Epithelial cell of proximal tubule (primary cell): Measurements from ENCODE around the gene GPR87. TPM values are rescaled to one million over a fixed set of nuclear protein-coding genes. Genes with fewer than 3 reads are reported as not detected.

Experiments
- DNase-seq: peaks from one replicate; pipeline ENCODE4 v3.0.0-alpha.2; 2011; ENCODE audit warnings: low read depth
- H3K4me3 ChIP-seq: 2 replicates; pipeline ENCODE4 v1.5.1; 2011; ENCODE audit warnings: low read depth, mild to moderate bottlenecking, low read length
- CTCF ChIP-seq: conservative IDR thresholded peaks from 2 replicates; pipeline ENCODE4 v1.5.1; 2012; ENCODE audit warnings: low read depth, mild to moderate bottlenecking, low read length
- total RNA-seq: library from RNA; depleted of rRNA; stranded (reverse); fragments of >200 nt; gene quantifications from 2 replicates; pipeline ENCODE4 v1.2.3, GENCODE V29; 2015

The GPR87 gene
- total RNA-seq, 1 donor from 2014 or later: 12.0 TPM

- no peak overlapping the region for H3K4me3 ChIP-seq
- no peak for DNase-seq
- no peak for TF ChIP-seq CTCF
These were observed 57.0 kb downstream of the GPR87 start for GRCh38 chr3:151259664-151260063.

GRCh38 chr3:151256749-151257148 is 59.9 kb downstream of the GPR87 start:
- H3K4me3 ChIP-seq: no peak overlapping the region
- no peak for TF ChIP-seq CTCF
- no peak for DNase-seq

DNA sequence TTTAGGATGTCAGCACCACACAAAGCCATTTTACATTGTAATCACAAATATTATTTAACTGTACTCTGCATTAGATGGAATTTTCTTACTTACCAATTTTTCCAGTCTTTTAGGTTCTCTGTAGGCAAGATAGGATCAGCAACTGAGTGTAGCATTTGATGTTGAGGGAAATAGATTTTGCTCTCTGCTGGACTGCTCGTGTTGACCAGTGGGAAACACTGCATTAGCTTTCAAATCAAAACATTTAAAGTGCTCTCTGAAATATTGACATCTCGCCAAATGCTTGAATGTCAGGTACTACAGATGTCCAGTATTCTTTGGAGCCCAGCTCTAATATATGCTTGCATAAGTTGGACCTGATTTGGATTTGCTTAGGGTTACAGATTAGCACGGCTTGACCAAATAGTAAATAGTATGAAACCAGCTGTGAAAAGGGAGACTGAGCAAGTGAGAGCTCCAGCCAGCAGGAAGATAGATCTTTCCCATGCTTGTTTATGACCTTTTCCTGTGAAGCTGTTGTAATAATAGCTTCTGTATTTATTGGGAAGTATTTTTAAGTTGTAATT is 67.8 kb downstream of the GPR87 start:
- TF ChIP-seq CTCF: no peak
- no peak overlapping the region for H3K4me3 ChIP-seq
- DNase-seq: no peak

Other genes starting within 250 kb of the GPR87 start
- gene MED12L, start 231.2 kb downstream of the GPR87 start, total RNA-seq: 0.12 and 0.80 TPM in 2 replicates
- not detected in 2 replicates for gene GPR171, start 113.6 kb downstream of the GPR87 start, total RNA-seq
- gene P2RY14, start 38.3 kb downstream of the GPR87 start, total RNA-seq: not detected in 2 replicates
- gene P2RY13, start 12.7 kb upstream of the GPR87 start, total RNA-seq: not detected in 2 replicates
- not detected in 2 replicates for gene P2RY12, start 67.9 kb upstream of the GPR87 start, total RNA-seq
- gene IGSF10, start 144.2 kb upstream of the GPR87 start, total RNA-seq: under 0.01 and 0.07 TPM in 2 replicates